ENCODE results near the gene CXCL16. TPM values are rescaled to one million over a fixed set of nuclear protein-coding genes. Genes with fewer than 3 reads are reported as not detected.
"Not testable (repeated sequence)": the region's sequence is repeated elsewhere in the genome, so short reads cannot be mapped to it uniquely, and the experiment has no call there.

CXCL16 gene
- total RNA-seq, 4 donors from 2014 or later: 15.2 to 28.2 (median 19.5) TPM

- Histone ChIP-seq H3K27ac (no peak overlapping the region), H3K27me3 (no peaks in the 10 kb centered on the region), H3K4me3 (no peak overlapping the region), H3K4me1 (peaks cover 0 to 4% (median 0%) of the 10 kb centered on the region in 3 donors), H3K36me3 (peaks cover 0 to 41% (median 0%) of the 10 kb centered on the region in 3 donors), H3K9me3 (no peaks in the 10 kb centered on the region)
- DNase-seq: no peak
- 65 to 75% methylated on average over 6 of the region's 6 CpGs for WGBS, 2 donors
- TF ChIP-seq, protein P1, sequence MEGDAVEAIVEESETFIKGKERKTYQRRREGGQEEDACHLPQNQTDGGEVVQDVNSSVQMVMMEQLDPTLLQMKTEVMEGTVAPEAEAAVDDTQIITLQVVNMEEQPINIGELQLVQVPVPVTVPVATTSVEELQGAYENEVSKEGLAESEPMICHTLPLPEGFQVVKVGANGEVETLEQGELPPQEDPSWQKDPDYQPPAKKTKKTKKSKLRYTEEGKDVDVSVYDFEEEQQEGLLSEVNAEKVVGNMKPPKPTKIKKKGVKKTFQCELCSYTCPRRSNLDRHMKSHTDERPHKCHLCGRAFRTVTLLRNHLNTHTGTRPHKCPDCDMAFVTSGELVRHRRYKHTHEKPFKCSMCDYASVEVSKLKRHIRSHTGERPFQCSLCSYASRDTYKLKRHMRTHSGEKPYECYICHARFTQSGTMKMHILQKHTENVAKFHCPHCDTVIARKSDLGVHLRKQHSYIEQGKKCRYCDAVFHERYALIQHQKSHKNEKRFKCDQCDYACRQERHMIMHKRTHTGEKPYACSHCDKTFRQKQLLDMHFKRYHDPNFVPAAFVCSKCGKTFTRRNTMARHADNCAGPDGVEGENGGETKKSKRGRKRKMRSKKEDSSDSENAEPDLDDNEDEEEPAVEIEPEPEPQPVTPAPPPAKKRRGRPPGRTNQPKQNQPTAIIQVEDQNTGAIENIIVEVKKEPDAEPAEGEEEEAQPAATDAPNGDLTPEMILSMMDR (IDR thresholded peaks at IDR 0.05): no peak
- TF ChIP-seq POLR2A (IDR thresholded peaks at IDR 0.05): no peak
- intact Hi-C loops (cut with DNase I): no loop called here
Measured at GRCh38 chr17:4696437-4696805, 43.3 kb downstream of the CXCL16 start.

DNA sequence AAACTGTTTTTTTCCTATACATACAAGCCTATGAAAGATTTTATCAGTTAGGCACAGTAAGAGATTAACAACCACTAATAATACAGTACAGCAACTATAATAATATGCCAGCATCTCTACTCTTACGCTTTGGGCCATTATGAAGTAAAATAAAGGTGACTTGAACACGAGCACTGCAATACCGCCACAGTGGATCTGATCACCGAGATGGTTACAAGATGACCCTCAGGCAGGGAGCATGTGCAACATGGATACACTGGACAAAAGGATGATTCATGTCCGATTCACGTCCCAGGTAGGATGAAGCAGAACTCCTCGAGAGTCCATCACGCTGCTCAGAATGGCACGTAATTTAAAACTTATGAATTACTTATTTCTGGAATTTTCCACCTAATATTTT lies 46.3 kb downstream of the CXCL16 start:
- H3K27ac ChIP-seq: no peak overlapping the region
- no peaks in the 10 kb centered on the region for H3K4me1 ChIP-seq
- H3K4me3 ChIP-seq: no peak overlapping the region
- intact Hi-C loops (cut with DNase I): no loop called here
- no peaks in the 10 kb centered on the region for H3K27me3 ChIP-seq
- H3K9me3 ChIP-seq: no peaks in the 10 kb centered on the region
- no peak for DNase-seq
- TF ChIP-seq, protein P1 (IDR thresholded peaks at IDR 0.05): no peak
- TF ChIP-seq POLR2A (IDR thresholded peaks at IDR 0.05): no peak
- H3K36me3 ChIP-seq: peaks cover 3 to 71% (median 6%) of the 10 kb centered on the region in 3 donors
- WGBS, 2 donors: 82% methylated on average over 9 of the region's 9 CpGs

DNA sequence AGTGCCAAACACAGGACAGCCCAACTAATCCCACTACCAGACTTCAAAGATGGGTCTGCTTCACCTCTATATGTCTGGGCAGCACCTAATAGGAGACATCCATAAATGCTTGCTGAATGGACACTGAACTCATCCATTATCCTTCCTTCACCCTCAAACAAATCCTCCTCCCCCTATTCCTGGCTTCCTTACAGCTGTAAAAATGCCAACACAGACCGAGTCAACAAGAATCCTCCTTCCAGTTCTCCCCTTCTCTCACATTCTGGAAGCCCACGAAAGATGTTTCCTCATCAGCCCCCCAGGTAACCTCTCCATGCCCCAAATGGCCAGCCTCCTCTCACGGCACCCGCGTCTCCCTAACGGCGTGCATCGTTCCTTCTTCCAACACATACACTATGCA lies 48.0 kb downstream of the CXCL16 start:
- peak overlapping the region in 3 of 4 donors; percentile 28 to 41 (median 40) for H3K27ac ChIP-seq

DNA sequence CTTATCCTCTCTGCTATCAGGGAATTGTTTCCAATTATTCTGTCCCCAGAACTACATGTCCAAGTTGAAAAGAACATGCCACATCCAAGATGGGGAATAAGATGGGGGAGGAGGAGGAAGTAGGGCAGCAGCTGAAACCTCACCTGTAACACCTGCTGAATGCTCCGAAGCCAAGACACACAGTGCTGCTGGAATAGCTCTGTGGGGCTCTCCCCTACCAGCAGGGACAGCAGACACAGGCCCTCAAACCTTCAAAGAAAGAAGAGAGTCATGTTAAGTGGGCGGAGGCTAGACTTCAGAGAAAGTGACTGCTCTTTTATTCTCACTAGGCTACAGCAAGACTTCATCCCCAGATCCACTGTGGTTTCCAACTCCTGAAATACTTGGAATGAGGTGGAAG lies 49.0 kb downstream of the CXCL16 start:
- Histone ChIP-seq H3K4me1 (no peaks in the 10 kb centered on the region), H3K36me3 (peaks cover 3 to 85% (median 6%) of the 10 kb centered on the region in 3 donors), H3K9me3 (no peaks in the 10 kb centered on the region), H3K27ac (peak overlapping the region in 1 of 4 donors; percentile 41), H3K27me3 (no peaks in the 10 kb centered on the region), H3K4me3 (no peak overlapping the region)
- DNase-seq: no peak
- TF ChIP-seq POLR2A (IDR thresholded peaks at IDR 0.05): no peak
- TF ChIP-seq, protein P1 (IDR thresholded peaks at IDR 0.05): no peak
- intact Hi-C loops (cut with DNase I): no loop called here
- 81 to 100% methylated on average over 1 to 2 of the region's 2 CpGs for WGBS, 2 donors

More for the DNA sequence above, 48.0 kb downstream of the CXCL16 start:
- H3K27me3 ChIP-seq: no peaks in the 10 kb centered on the region
- H3K9me3 ChIP-seq: no peaks in the 10 kb centered on the region
- no peak overlapping the region for H3K4me3 ChIP-seq
- no peak for DNase-seq
- no peaks in the 10 kb centered on the region for H3K4me1 ChIP-seq
- intact Hi-C loops (cut with DNase I): no loop called here
- WGBS, 2 donors: 73 to 76% methylated on average over 8 of the region's 8 CpGs
- peaks cover 3 to 83% (median 6%) of the 10 kb centered on the region in 3 donors for H3K36me3 ChIP-seq
- TF ChIP-seq, protein P1 (IDR thresholded peaks at IDR 0.05): no peak
- no peak for TF ChIP-seq POLR2A (IDR thresholded peaks at IDR 0.05)

GRCh38 chr17:4689872-4690271 lies 49.9 kb downstream of the CXCL16 start:
- intact Hi-C loops (cut with DNase I); H3K27ac ChIP-seq; DNase-seq; H3K9me3 ChIP-seq; H3K4me3 ChIP-seq; H3K27me3 ChIP-seq; H3K4me1 ChIP-seq: not testable (repeated sequence)
- WGBS, 2 donors: 85 to 88% methylated on average over 12 of the region's 12 CpGs
- H3K36me3 ChIP-seq: peaks cover 3 to 85% (median 6%) of the 10 kb centered on the region in 3 donors

DNA sequence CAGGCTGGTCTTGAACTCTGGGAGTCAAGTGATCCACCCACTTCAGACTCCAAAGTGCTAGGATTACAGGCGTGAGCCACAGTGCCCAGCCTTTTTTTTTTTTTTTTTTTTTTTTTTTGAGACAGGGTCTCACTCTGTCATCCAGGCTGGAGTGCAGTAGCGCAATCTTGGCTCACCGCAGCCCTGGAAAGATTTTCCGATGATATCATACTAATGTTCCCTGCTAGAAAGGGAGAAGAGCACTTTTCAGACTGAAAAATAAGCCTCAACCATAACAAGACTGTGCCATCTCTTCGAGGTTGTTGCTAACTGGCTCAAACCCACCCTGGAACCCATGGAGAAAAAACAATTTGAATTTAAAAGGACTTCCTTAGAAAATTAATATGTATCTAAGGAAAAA lies 56.0 kb downstream of the CXCL16 start:
- DNase-seq; H3K4me3 ChIP-seq; intact Hi-C loops (cut with DNase I); H3K27me3 ChIP-seq; H3K9me3 ChIP-seq: not testable (repeated sequence)
- Histone ChIP-seq H3K4me1 (peaks cover 0 to 11% (median 0%) of the 10 kb centered on the region in 3 donors), H3K36me3 (peaks cover 9 to 88% (median 23%) of the 10 kb centered on the region in 3 donors), H3K27ac (peak overlapping the region in 3 of 4 donors; percentile 67 to 70 (median 70))
- 83 to 97% methylated on average over 1 to 4 of the region's 5 CpGs for WGBS, 2 donors

Other genes with a start within 250 kb of the CXCL16 start
- gene SPNS2, start 241.0 kb downstream of the CXCL16 start, total RNA-seq: 10 to 100 TPM; 36.8 to 66.6 (median 47.6) TPM
- 10 to 100 TPM; 32.4 to 70.0 (median 54.4) TPM for gene MYBBP1A, start 184.5 kb downstream of the CXCL16 start, total RNA-seq
- gene GGT6, start 179.4 kb downstream of the CXCL16 start, total RNA-seq: 100 to 1,000 TPM in 1 of 4 donors, 10 to 100 TPM in 3; 46.0 to 141 (median 68.5) TPM
- under 1 TPM; 0.41 to 0.76 (median 0.69) TPM for gene SMTNL2, start 155.4 kb downstream of the CXCL16 start, total RNA-seq
- gene ALOX15, start 98.2 kb downstream of the CXCL16 start, total RNA-seq: under 1 TPM in 1 of 4 donors, not detected in 3; 0.30 TPM
- gene PELP1, start 35.8 kb downstream of the CXCL16 start, total RNA-seq: 10 to 100 TPM; 10.3 to 25.0 (median 14.7) TPM
- gene ARRB2, start 29.3 kb downstream of the CXCL16 start, total RNA-seq: 10 to 100 TPM in 2 of 4 donors, 1 to 10 TPM in 2; 4.4 to 24.8 (median 10.1) TPM
- 10 to 100 TPM; 17.3 to 45.3 (median 29.7) TPM for gene MED11, start 8.5 kb downstream of the CXCL16 start, total RNA-seq
- gene ZMYND15, start 95 bp downstream of the CXCL16 start, total RNA-seq: 1 to 10 TPM in 2 of 4 donors, not detected in 2; 1.1 to 1.7 TPM
- gene TM4SF5, start 32.0 kb upstream of the CXCL16 start, total RNA-seq: not detected
- gene VMO1, start 46.4 kb upstream of the CXCL16 start, total RNA-seq: 1 to 10 TPM in 3 of 4 donors, not detected in 1; 1.3 to 5.2 (median 1.5) TPM
- gene GLTPD2, start 49.0 kb upstream of the CXCL16 start, total RNA-seq: 1 to 10 TPM in 3 of 4 donors, not detected in 1; 1.1 to 2.0 (median 1.1) TPM
- 100 to 1,000 TPM; 154 to 216 (median 201) TPM for gene PSMB6, start 56.2 kb upstream of the CXCL16 start, total RNA-seq
- gene PLD2, start 67.2 kb upstream of the CXCL16 start, total RNA-seq: 100 to 1,000 TPM in 1 of 4 donors, 10 to 100 TPM in 3; 38.7 to 114 (median 86.7) TPM
- gene MINK1, start 93.4 kb upstream of the CXCL16 start, total RNA-seq: 100 to 1,000 TPM in 3 of 4 donors, 10 to 100 TPM in 1; 50.1 to 156 (median 117) TPM
- 1 to 10 TPM in 1 of 4 donors, under 1 TPM in 3; 0.27 to 2.7 (median 0.92) TPM for gene C17orf107, start 159.6 kb upstream of the CXCL16 start, total RNA-seq
- under 1 TPM in 1 of 4 donors, not detected in 3; 0.57 TPM for gene CHRNE, start 163.2 kb upstream of the CXCL16 start, total RNA-seq
- gene GP1BA, start 192.3 kb upstream of the CXCL16 start, total RNA-seq: not detected
- gene SLC25A11, start 200.1 kb upstream of the CXCL16 start, total RNA-seq: 10 to 100 TPM; 29.3 to 54.2 (median 42.2) TPM
- 10 to 100 TPM; 42.3 to 57.4 (median 54.2) TPM for gene RNF167, start 200.3 kb upstream of the CXCL16 start, total RNA-seq
- gene PFN1, start 208.6 kb upstream of the CXCL16 start, total RNA-seq: 100 to 1,000 TPM; 520 to 970 (median 715) TPM
- 1 to 10 TPM in 2 of 4 donors, under 1 TPM in 1, not detected in 1; 0.31 to 3.6 (median 1.5) TPM for gene ENO3, start 211.2 kb upstream of the CXCL16 start, total RNA-seq
- gene SPAG7, start 227.9 kb upstream of the CXCL16 start, total RNA-seq: 10 to 100 TPM; 34.5 to 48.8 (median 39.5) TPM
- 10 to 100 TPM in 3 of 4 donors, 1 to 10 TPM in 1; 6.9 to 19.6 (median 13.4) TPM for gene CAMTA2, start 247.7 kb upstream of the CXCL16 start, total RNA-seq